UCSD-AML1 (cell line): ENCODE measurements around the gene SIGLEC6.

Experiments
- DNase-seq: peaks from one replicate; lab custom pipeline; 2025; ENCODE audit not compliant: unreplicated experiment; lab: John Stamatoyannopoulos, UW

Gene SIGLEC6

GRCh38 chr19:51478381-51479234 lies 52.9 kb downstream of the SIGLEC6 start, which contains the start of gene CEACAM18:
Gene CEACAM18, plus strand, starts transcription at chr19:51478539.
- no peak for DNase-seq

- no peak for DNase-seq
Observed at GRCh38 chr19:51477344-51477743, 54.1 kb downstream of the SIGLEC6 start.

DNA sequence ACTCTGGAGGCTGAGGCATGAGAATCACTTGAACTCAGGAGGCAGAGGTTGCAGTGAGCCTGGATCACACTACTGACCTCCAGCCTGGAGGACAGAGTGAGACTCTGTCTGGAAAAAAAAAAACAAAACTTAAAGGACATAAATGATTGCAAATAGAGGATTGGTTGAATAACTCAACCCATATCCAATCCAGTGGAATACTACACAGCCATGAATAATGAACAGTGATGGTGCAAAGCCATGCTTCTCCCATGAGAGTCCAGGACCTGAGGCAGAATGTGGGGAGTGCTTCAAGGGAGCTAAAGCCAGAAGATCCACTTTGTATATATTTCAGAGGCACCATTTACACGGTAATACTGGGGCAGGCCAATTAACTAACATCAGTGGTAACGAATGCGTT lies 55.3 kb downstream of the SIGLEC6 start:
- DNase-seq = no peak

- peak; percentile 71 for DNase-seq
Observed at GRCh38 chr19:51473009-51473707, 58.3 kb downstream of the SIGLEC6 start.

- no peak for DNase-seq
Observed at GRCh38 chr19:51472607-51473006, 58.9 kb downstream of the SIGLEC6 start.

- DNase-seq = no peak
Observed at GRCh38 chr19:51471527-51471926, 59.9 kb downstream of the SIGLEC6 start.

GRCh38 chr19:51470966-51471365 lies 60.5 kb downstream of the SIGLEC6 start:
- DNase-seq = no peak

DNA sequence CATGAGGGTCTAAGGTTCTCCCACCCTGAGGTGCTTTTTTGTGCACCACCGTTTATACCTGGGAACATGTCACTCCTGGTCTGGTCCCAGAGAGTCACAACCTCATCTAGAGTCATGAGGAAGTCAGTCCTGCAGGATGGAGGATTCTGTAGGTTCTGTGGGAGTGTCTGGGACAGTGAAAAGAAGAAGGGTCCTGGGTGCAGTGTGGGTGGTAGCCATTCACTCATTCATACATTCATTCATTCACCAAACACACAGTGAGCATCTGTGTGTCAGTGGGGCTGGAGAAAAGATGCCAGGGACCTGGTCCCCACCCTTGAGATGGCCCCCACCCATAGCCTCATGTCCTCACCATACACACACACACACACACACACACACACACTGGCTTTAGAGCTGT lies 61.8 kb downstream of the SIGLEC6 start:
- DNase-seq = no peak

- no peak for DNase-seq
Observed at GRCh38 chr19:51469162-51469561, 62.3 kb downstream of the SIGLEC6 start.

DNA sequence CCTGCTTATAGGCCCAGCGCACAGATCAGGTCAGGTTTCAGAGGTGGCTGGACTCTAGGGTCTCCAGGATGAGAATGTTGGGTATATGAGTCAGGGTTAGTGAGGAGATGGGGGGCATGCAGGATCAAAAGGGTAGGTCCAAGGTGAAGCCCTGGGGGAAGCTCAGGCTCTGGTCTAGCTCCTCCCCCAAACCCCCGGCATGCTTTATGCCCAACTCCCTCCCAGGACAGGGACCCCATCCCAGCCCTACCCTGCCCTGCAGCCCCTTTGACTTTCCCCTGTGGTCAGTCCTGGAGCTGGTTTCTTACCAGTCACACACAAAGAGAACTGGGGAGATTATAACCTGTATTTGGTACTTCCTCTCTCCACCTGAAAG lies 62.9 kb downstream of the SIGLEC6 start:
- no peak for DNase-seq

- DNase-seq = peak; percentile 34
Observed at GRCh38 chr19:51467864-51468544, 63.5 kb downstream of the SIGLEC6 start.
